ENCODE results near the gene BMERB1.
"Not testable (repeated sequence)": the region's sequence is repeated elsewhere in the genome, so short reads cannot be mapped to it uniquely, and the experiment has no call there.

Gene BMERB1

DNA sequence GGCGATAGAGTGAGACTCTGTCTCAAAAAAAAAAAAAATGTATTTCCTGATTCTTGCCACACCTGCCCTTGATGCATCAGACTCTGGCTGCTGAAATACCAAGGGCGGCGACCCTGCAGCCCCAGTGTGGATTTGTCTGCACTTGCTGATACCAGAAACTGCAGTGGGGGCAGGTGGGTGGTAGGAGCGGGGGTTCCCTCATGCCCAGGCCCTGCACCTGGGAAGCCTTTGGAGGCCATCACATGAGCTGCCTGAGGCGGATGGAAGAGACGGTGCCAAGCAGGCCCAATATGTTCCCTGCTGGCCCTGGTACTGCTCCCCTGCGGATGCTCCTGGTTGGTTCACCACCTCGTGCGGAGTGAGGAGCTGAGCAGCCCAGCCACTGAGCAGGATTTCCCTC is 157.9 kb downstream of the BMERB1 start:
- no peak for DNase-seq (ENCODE audit: low read depth, low spot score)

GRCh38 chr16:15593235-15593634 is 158.8 kb downstream of the BMERB1 start:
- DNase-seq (ENCODE audit: low read depth, low spot score), result no peak

GRCh38 chr16:15594711-15595320 is 160.4 kb downstream of the BMERB1 start:
- DNase-seq (ENCODE audit: low read depth, low spot score), result no peak

- DNase-seq (ENCODE audit: low read depth, low spot score), result no peak
Observed at GRCh38 chr16:15597135-15597534, 162.7 kb downstream of the BMERB1 start.

GRCh38 chr16:15597822-15598647 is 163.6 kb downstream of the BMERB1 start:
- no peak for DNase-seq (ENCODE audit: low read depth, low spot score)

- DNase-seq (ENCODE audit: low read depth, low spot score), result no peak
Observed at GRCh38 chr16:15598648-15599190, 164.3 kb downstream of the BMERB1 start.

DNA sequence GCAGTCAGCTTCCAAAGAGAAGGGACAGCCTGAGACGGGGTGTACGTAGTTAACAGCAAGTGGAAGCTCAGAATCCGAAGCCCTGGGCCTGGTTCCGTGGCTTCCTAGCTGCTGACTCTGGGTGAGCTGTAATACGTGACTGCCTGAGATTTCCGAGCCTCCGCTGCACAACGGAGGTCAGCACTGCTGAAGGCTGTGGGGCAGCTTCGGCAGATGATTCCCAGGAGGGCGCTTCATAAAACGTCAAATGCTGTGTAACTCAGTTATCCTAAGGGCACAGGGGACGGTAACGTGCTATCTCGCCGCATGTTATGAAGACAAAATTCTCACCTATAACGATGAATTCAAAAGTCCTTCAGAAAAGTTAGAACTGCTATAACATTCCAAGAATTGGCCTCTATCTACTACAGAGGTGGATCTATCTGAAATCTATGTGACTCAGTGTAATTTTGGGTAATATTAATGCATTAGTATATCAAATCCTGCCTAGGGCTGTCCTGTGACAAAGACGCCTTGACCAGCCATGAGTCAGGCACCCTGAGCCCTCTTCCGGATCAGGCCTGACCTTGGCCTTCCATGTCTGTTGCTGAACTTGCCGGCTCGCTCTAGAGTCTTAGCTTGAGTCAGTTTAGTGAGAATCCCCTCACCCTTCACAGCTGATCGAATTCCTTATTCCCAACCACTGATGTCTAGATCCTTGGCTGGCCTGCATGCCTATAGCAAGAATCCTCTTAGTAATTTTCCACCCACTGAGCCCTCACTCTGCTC is 165.1 kb downstream of the BMERB1 start:
- no peak for DNase-seq (ENCODE audit: low read depth, low spot score)

- peak; percentile 68 for DNase-seq (ENCODE audit: low read depth, low spot score)
Observed at GRCh38 chr16:15601212-15601879, 167.0 kb downstream of the BMERB1 start.

GRCh38 chr16:15602285-15603044 is 168.1 kb downstream of the BMERB1 start:
- no peak for DNase-seq (ENCODE audit: low read depth, low spot score)

DNA sequence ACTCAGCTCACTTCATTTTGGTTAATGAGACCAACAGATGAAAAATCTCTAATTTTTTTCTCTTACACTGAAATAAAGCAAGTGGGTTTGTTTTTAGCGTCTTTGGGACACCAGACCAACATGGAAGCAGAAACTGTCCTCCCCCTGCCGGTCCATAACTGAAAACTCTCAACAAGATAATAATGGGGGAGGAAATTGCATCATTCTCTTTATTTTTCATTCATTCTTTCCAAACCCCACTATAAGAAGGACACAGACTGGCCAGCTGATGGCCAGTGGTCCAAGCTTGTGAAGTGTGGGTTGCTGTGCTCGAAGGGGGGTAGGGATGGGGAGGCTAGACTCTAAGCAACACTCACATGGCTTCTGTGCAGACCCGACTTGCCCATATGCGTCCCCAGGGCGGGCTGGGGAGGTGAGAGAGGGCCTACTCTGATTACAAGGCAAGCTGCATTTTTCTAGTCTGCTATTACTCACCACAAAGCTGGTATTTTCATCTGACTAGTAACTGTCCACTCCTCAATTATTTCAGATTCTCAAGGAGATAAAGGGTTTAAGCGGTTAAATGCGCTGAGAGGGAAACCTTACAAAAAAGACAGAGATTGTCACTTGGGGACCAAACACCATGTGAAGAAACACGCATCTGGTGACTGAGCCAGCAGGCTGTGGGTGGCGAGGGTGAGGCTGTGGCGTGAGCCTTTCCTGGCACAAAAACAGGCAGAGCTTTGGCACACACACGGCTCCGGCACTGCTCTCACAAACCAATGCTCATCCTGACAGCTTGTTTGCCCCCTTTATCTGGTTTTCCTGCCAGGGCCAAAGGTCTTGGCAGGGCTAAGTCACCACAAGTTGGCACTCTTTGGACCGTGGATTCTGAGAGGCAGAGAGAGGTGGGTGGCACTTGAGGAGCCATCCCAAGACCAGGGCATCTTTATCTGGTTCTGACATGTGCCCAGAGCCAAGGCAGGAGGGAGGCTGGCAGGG is 170.4 kb downstream of the BMERB1 start:
- DNase-seq (ENCODE audit: low read depth, low spot score), result no peak

DNA sequence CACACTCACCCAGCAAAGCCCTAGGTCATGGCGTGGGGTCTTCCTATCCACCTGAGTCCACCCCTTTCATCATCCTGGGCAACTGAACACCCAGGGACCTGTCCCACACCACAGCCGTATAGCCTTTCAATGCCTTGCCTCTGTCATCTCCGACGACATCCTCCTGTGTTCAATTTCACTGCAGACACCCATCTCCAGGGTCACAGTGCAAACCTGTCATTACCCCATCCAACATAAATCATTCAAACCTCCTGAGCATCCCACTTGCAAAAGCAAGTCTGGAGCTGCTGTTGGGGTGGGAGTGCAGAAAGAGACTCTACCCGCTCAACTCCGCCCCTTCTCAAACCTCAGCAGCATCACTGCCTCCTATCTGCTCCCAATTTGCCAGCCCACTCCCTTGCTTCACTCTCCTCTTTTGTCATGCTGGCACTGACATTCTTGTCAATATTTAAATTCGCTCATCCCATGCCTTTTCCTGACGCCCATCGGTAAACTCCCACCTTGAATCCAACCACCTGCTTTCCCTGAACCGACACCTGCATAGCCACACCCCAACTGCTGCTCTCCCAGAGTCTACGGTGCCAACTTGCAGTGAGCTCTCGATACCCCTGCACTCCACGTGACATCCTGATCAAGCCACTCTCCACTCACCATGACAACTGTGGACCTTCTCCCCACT is 171.6 kb downstream of the BMERB1 start:
- no peak for DNase-seq (ENCODE audit: low read depth, low spot score)

- no peak for DNase-seq (ENCODE audit: low read depth, low spot score)
Observed at GRCh38 chr16:15606518-15607220, 172.3 kb downstream of the BMERB1 start.

DNA sequence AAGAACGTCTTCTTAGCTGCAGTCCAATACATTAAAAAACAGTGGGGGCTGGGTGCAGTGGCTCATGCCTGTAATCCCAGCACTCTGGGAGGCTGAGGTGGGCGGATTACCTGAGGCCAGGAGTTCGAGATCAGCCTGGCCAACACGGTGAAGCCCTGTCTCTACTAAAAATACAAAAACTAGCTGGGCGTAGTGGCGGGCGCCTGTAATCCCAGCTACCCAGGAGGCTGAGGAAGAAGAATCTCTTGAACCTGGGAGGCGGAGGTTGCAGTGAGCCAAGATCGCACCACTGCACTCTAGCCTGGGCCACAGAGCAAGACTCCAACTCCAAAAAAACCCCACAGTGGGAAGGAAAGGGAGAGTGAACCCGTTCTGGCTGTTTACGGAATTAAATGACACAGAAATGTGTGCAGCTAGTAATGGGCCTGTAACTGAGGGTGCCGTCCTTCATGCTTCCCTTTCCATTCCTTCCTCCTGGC is 172.9 kb downstream of the BMERB1 start:
- DNase-seq (ENCODE audit: low read depth, low spot score), result not testable (repeated sequence)

- DNase-seq (ENCODE audit: low read depth, low spot score), result no peak
Observed at GRCh38 chr16:15607700-15608396, 173.5 kb downstream of the BMERB1 start.

DNA sequence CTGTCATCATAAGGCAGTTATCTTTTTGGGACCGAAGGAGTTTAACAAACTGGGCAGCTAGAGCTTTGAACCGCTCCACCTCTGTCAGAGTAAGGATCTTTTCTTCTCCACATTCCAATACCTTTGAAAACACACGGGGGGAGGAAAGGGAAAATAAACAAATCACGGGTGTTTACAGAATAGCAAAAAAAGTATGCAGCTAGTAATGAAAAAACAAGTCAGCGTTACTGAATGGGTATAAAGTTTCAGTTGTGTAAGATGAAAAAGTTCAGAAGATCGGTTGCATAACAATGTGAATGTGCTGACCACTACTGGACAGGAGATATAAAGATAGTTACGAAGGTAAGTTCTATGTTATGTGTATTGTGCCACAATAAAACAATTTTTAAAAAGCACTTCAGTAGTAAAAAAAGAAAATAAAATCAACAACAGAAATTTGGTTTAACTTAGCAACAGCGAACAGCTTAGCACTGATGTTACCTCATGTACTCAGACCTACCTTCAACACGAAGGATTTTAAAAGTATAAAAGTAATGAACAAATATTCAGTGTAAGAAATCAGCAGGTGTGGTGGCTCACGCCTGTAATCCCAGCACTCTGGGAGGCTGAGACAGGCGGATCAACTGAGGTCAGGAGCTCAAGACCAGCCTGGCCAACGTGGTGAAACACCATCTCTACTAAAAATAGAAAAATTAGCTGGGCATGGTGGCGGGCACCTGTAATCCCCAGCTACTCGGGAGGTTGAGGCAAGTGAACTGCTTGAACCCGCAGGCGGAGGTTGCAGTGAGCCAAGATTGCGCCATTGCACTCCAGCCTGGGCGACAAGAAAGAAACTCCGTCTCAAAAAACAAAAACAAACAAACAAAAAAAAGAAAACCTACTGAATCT is 174.3 kb downstream of the BMERB1 start:
- DNase-seq (ENCODE audit: low read depth, low spot score), result no peak

DNA sequence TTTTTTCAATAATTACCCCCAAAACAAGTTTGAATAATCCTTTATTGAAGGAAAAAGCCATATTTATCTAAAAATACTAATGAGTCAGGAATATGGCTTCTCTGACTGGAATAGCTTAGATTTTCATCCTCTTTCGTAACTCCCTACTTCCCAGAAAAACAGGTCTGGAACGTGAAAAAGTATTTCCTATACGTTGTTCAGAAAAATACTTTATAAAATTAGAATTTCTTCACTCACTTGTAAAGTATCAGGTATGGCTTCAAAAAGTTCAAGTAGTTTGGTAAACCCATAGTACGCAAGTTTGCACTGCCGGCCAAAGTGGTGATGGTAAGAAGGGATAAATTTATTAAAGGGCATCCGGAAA is 174.9 kb downstream of the BMERB1 start:
- no peak for DNase-seq (ENCODE audit: low read depth, low spot score)

- DNase-seq (ENCODE audit: low read depth, low spot score), result no peak
Observed at GRCh38 chr16:15610369-15610871, 176.0 kb downstream of the BMERB1 start.

Measured in iPS DF 19.7 (cell line).